NCI-H2171 treated with DMSO at 0.1 percent for 48 hours (cell line): ENCODE measurements around the gene TSPAN10.

Experiments used
- DNase-seq: peaks from one replicate; lab custom pipeline; 2025; lab: John Stamatoyannopoulos, UW

The TSPAN10 gene

GRCh38 chr17:81688616-81689015, 51.6 kb downstream of the TSPAN10 start:
- no peak for DNase-seq

- DNase-seq: no peak
Observed at GRCh38 chr17:81690066-81690465, 53.1 kb downstream of the TSPAN10 start.

- no peak for DNase-seq
Observed at GRCh38 chr17:81690549-81690948, 53.6 kb downstream of the TSPAN10 start.

- no peak for DNase-seq
Observed at GRCh38 chr17:81691196-81691595, 54.2 kb downstream of the TSPAN10 start.

GRCh38 chr17:81691608-81692007, 54.6 kb downstream of the TSPAN10 start:
- DNase-seq: no peak

GRCh38 chr17:81693509-81694210, 56.7 kb downstream of the TSPAN10 start:
- DNase-seq: no peak

- DNase-seq: no peak
Observed at GRCh38 chr17:81694810-81695209, 57.8 kb downstream of the TSPAN10 start.

GRCh38 chr17:81695211-81695610, 58.2 kb downstream of the TSPAN10 start:
- DNase-seq: no peak

- no peak for DNase-seq
Observed at GRCh38 chr17:81695801-81696200, 58.8 kb downstream of the TSPAN10 start.

GRCh38 chr17:81696218-81696941, 59.4 kb downstream of the TSPAN10 start:
- DNase-seq: no peak

GRCh38 chr17:81697261-81698044, 60.5 kb downstream of the TSPAN10 start:
- no peak for DNase-seq
